Measurements from ENCODE around the gene OR1L4.

Gene OR1L4

GRCh38 chr9:122723690-122724089 is at the start of gene OR1L4:
Gene OR1L4 (plus strand): TSS chr9:122723990. CDS start chr9:122723990, 0 bp downstream.
- DNase-seq (ENCODE audit: low read depth in 2 of 2): no peak

GRCh38 chr9:122684851-122685250 is 38.9 kb upstream of the OR1L4 start:
- DNase-seq (ENCODE audit: low read depth in 2 of 2): no peak

- no peak for DNase-seq (ENCODE audit: low read depth in 2 of 2)
Observed at GRCh38 chr9:122695696-122696095, 28.1 kb upstream of the OR1L4 start.

- no peak for DNase-seq (ENCODE audit: low read depth in 2 of 2)
Observed at GRCh38 chr9:122718038-122718437, 5.8 kb upstream of the OR1L4 start.

- DNase-seq (ENCODE audit: low read depth in 2 of 2): no peak
Observed at GRCh38 chr9:122719218-122719617, 4.6 kb upstream of the OR1L4 start.

GRCh38 chr9:122742003-122742402 is 18.2 kb downstream of the OR1L4 start, which contains the start of gene OR1L6:
Gene OR1L6 (plus strand): TSS chr9:122742303. CDS start chr9:122749848, 7,545 bp downstream.
- DNase-seq (ENCODE audit: low read depth in 2 of 2): no peak

- no peak for DNase-seq (ENCODE audit: low read depth in 2 of 2)
Observed at GRCh38 chr9:122754825-122755224, 31.0 kb downstream of the OR1L4 start.

GRCh38 chr9:122767817-122768216 is 44.0 kb downstream of the OR1L4 start:
- DNase-seq (ENCODE audit: low read depth in 2 of 2): no peak
